KOPT-K1 (cell line): ENCODE measurements around the gene NOL12.
"Not testable (repeated sequence)": the region's sequence is repeated elsewhere in the genome, so short reads cannot be mapped to it uniquely, and the experiment has no call there.

Experiments used
- H3K27ac ChIP-seq: fragments of 200-600 bp; sonication (generic); 2 replicates; pipeline ENCODE4 v1.5.1; 2016; ENCODE audit warnings: antibody characterized with exemption, mild to moderate bottlenecking, low read depth, low read length; ENCODE audit not compliant: poor library complexity, severe bottlenecking
- H3K36me3 ChIP-seq: fragments of 200-600 bp; sonication (generic); 2 replicates; pipeline ENCODE4 v1.5.1; 2017; ENCODE audit warnings: antibody characterized with exemption, mild to moderate bottlenecking, low read length, moderate library complexity; ENCODE audit not compliant: insufficient read depth
- H3K9me3 ChIP-seq: fragments of 200-600 bp; sonication (generic); 2 replicates; pipeline ENCODE4 v1.5.1; 2017; ENCODE audit warnings: antibody characterized with exemption, low read length, mild to moderate bottlenecking; ENCODE audit not compliant: insufficient read depth, poor library complexity, severe bottlenecking

The NOL12 gene

GRCh38 chr22:37684803-37685615 is 1.1 kb upstream of the NOL12 start:
- H3K9me3 ChIP-seq, result no peaks in the 10 kb centered on the region
- no peak overlapping the region for H3K27ac ChIP-seq
- peaks cover 19% of the 10 kb centered on the region for H3K36me3 ChIP-seq

GRCh38 chr22:37690407-37690806 is 4.3 kb downstream of the NOL12 start:
- Histone ChIP-seq H3K27ac (no peak overlapping the region), H3K9me3 (no peaks in the 10 kb centered on the region), H3K36me3 (peaks cover 70% of the 10 kb centered on the region)

- Histone ChIP-seq H3K36me3 (peaks cover 75% of the 10 kb centered on the region), H3K9me3 (no peaks in the 10 kb centered on the region), H3K27ac (no peak overlapping the region)
Measured at GRCh38 chr22:37690901-37691504, 4.9 kb downstream of the NOL12 start.

- no peaks in the 10 kb centered on the region for H3K9me3 ChIP-seq
- H3K36me3 ChIP-seq, result peaks cover 75% of the 10 kb centered on the region
- H3K27ac ChIP-seq, result no peak overlapping the region
Measured at GRCh38 chr22:37692627-37693285, 6.6 kb downstream of the NOL12 start.

GRCh38 chr22:37694131-37694530 is 8.0 kb downstream of the NOL12 start:
- peaks cover 62% of the 10 kb centered on the region for H3K36me3 ChIP-seq
- not testable (repeated sequence) for H3K9me3 ChIP-seq, H3K27ac ChIP-seq

- not testable (repeated sequence) for H3K27ac ChIP-seq, H3K9me3 ChIP-seq
- peaks cover 43% of the 10 kb centered on the region for H3K36me3 ChIP-seq
Measured at GRCh38 chr22:37696260-37696656, 10.1 kb downstream of the NOL12 start.

GRCh38 chr22:37696657-37697537 is 10.8 kb downstream of the NOL12 start, which contains the start of gene TRIOBP:
TRIOBP (plus strand) TSS chr22:37697048; CDS start chr22:37701366, 4,318 bp downstream.
- Histone ChIP-seq H3K27ac (no peak within 1 kb of the TSS), H3K9me3 (no peaks in the 10 kb centered on the region), H3K36me3 (peaks cover 37% of the 10 kb centered on the region)

- peaks cover 31% of the 10 kb centered on the region for H3K36me3 ChIP-seq
- H3K9me3 ChIP-seq, result no peaks in the 10 kb centered on the region
- no peak overlapping the region for H3K27ac ChIP-seq
Measured at GRCh38 chr22:37697538-37697835, 11.3 kb downstream of the NOL12 start.

- H3K27ac ChIP-seq, result no peak overlapping the region
- no peaks in the 10 kb centered on the region; the same call in 1 of the 2 replicates for H3K36me3 ChIP-seq
- H3K9me3 ChIP-seq, result no peaks in the 10 kb centered on the region
Measured at GRCh38 chr22:37701141-37701786, 15.1 kb downstream of the NOL12 start.

- Histone ChIP-seq H3K36me3 (no peaks in the 10 kb centered on the region; the same call in 1 of the 2 replicates), H3K9me3 (no peaks in the 10 kb centered on the region), H3K27ac (no peak overlapping the region)
Measured at GRCh38 chr22:37703906-37704305, 17.8 kb downstream of the NOL12 start.

GRCh38 chr22:37704645-37705044 is 18.5 kb downstream of the NOL12 start:
- Histone ChIP-seq H3K36me3 (no peaks in the 10 kb centered on the region; the same call in 1 of the 2 replicates), H3K27ac (no peak overlapping the region), H3K9me3 (no peaks in the 10 kb centered on the region)

GRCh38 chr22:37705205-37705604 is 19.1 kb downstream of the NOL12 start:
- H3K27ac ChIP-seq, result no peak overlapping the region
- no peaks in the 10 kb centered on the region for H3K9me3 ChIP-seq
- no peaks in the 10 kb centered on the region; the same call in 1 of the 2 replicates for H3K36me3 ChIP-seq

- H3K36me3 ChIP-seq, result no peaks in the 10 kb centered on the region
Measured at GRCh38 chr22:37708580-37709444, 22.7 kb downstream of the NOL12 start.

GRCh38 chr22:37709445-37709765 is 23.3 kb downstream of the NOL12 start:
- Histone ChIP-seq H3K36me3 (no peaks in the 10 kb centered on the region), H3K9me3 (no peaks in the 10 kb centered on the region), H3K27ac (no peak overlapping the region)

More at GRCh38 chr22:37708580-37709444, 22.7 kb downstream of the NOL12 start:
- Histone ChIP-seq H3K9me3 (no peaks in the 10 kb centered on the region), H3K27ac (no peak overlapping the region)
